ENCODE measurements around the gene JAK1.

The JAK1 gene

DNA sequence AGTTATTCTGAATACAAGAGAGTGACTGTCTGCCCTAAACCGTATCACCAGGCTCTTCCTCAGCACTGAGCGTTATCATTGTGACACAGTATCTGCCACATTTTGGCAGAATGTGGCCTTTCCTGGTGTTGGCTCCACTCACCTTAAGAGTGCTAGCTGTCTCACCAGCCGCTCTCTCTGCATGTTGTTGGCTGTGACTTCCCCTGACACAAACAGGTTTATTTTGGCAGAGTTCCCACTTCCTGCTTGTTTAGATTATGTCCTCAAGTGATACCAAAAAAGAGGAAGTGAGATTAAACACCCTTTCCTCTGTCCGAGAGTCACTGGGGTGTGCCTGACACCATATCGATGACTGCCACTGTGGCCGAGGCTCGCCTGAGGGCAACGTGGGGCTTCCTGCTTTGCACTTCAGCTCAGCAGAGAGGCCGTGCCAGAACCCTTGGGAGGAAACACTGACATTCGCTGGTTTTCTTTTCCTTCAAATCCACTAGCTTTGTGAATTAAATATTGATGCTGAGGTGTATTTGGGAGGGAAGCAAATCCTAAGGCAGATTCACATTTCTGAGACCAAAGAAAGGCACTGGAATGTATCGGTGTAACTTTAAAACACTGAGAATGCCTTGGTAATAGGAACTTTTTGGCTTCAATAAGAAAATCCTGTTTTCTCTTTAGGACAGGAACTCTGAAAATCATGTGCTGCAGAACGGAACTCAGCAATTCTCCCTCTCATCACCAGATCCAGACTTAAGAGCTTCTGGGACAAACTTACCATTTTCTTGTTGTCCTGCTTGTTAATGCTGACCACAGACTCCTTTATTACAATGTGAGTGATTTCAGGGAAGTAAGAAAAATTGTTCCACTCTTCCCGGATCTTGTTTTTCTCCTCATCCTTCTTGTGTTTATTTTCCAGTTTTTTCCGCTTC lies 102.1 kb downstream of the JAK1 start (continued):
- no peak for TF ChIP-seq ZNF488 (tag by site-specific recombination; IDR thresholded peaks at IDR 0.05)
- TF ChIP-seq ZNF624 (tag by site-specific recombination; IDR thresholded peaks at IDR 0.05), result no peak
- no peak for TF ChIP-seq ZNF398 (tag by site-specific recombination; IDR thresholded peaks at IDR 0.05)
- no peak for TF ChIP-seq ZNF791 (tag by site-specific recombination; IDR thresholded peaks at IDR 0.05)
- TF ChIP-seq MEIS1 (CRISPR knock-in tag; IDR thresholded peaks at IDR 0.05; ENCODE audit: borderline replicate concordance), result no peak
- peak; percentile 93 for TF ChIP-seq TRIM28 (IDR thresholded peaks at IDR 0.05; ENCODE audit: borderline replicate concordance, low read length)
- peak; percentile 76; the same call in 1 of the 2 replicates for TF ChIP-seq ZNF610 (tag by site-specific recombination; IDR thresholded peaks at IDR 0.05; ENCODE audit: borderline replicate concordance)
- TF ChIP-seq ZNF354C (tag by site-specific recombination; IDR thresholded peaks at IDR 0.05; ENCODE audit: borderline replicate concordance, low read depth), result no peak
- TF ChIP-seq ZBTB17 (tag by site-specific recombination; IDR thresholded peaks at IDR 0.05), result 0 out of 2 replicates have a peak, but pooled peaks have one; percentile 44
- no peak for TF ChIP-seq HOXC10 (CRISPR knock-in tag; IDR thresholded peaks at IDR 0.05)
- TF ChIP-seq ZBTB44 (tag by site-specific recombination; IDR thresholded peaks at IDR 0.05), result 0 out of 2 replicates have a peak, but pooled peaks have one; percentile 22
- TF ChIP-seq ZNF16 (tag by site-specific recombination; IDR thresholded peaks at IDR 0.05; ENCODE audit: low read depth), result no peak
- TF ChIP-seq ZNF239 (tag by site-specific recombination; IDR thresholded peaks at IDR 0.05), result no peak
- TF ChIP-seq ZNF600 (tag by site-specific recombination; IDR thresholded peaks at IDR 0.05), result peak; percentile 24; the same call in 1 of the 2 replicates

DNA sequence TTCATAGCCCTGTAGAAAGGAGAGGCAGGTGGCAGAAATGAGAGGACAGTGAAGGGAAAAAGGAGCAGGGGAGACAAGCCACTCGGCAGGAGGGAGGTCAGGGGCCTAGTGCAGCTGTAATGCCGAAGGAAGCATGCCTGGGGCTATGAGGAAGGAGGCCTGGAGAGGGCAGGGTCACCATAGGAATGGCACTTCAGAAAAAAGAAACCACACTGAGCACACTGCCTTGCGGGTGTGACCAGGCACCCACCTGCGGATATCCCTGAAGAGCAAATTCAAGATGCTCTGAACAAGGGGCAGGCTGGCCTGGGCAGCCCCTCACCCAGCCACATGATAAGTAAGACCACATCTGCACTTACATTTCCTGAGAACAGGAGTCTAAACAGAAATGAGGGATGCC lies 104.7 kb downstream of the JAK1 start:
- H3K36me3 ChIP-seq (ENCODE audit: control insufficient read depth in 2 of 2, insufficient read depth in 1 of 2, low read length in 2 of 2), result peaks cover 4 to 52% of the 10 kb centered on the region in 2 experiments; a peak in 1 of 3 replicates
- H3K27ac ChIP-seq (ENCODE audit: extremely low read depth, low read depth, low read length), result no peak overlapping the region
- CTCF ChIA-PET, result interaction anchor here (0.9 kb wide), 1 partner anchor 159 kb away, joined by 3 read pairs; no protein-coding TSS in a partner anchor
- H3K4me1 ChIP-seq (ENCODE audit: control insufficient read depth, insufficient read depth, low read length), result no peaks in the 10 kb centered on the region
- H3K4me3 ChIP-seq (ENCODE audit: low read depth, low read length), result no peak overlapping the region
- POLR2A ChIA-PET, result no interaction called here
- H3K9me3 ChIP-seq (ENCODE audit: control insufficient read depth, insufficient read depth, low read depth, low read length), result no peaks in the 10 kb centered on the region
- TF ChIP-seq YY2 (tag by site-specific recombination; IDR thresholded peaks at IDR 0.05) (no peak), ZNF140 (tag by site-specific recombination; IDR thresholded peaks at IDR 0.05) (no peak), SCRT2 (tag by site-specific recombination; IDR thresholded peaks at IDR 0.05) (peak; percentile 86), ZNF239 (tag by site-specific recombination; IDR thresholded peaks at IDR 0.05) (no peak), YY1 (tag by site-specific recombination; IDR thresholded peaks at IDR 0.05) (no peak), ZNF404 (tag by site-specific recombination; IDR thresholded peaks at IDR 0.05) (no peak), SP7 (tag by site-specific recombination; IDR thresholded peaks at IDR 0.05) (no peak), ZNF23 (tag by site-specific recombination; IDR thresholded peaks at IDR 0.05; ENCODE audit: borderline replicate concordance) (no peak), ZFP41 (tag by site-specific recombination; IDR thresholded peaks at IDR 0.05; ENCODE audit: borderline replicate concordance) (no peak), ZIC2 (tag by site-specific recombination; IDR thresholded peaks at IDR 0.05) (peak; percentile 84), ZNF623 (tag by site-specific recombination; IDR thresholded peaks at IDR 0.05) (no peak), FEZF1 (tag by site-specific recombination; IDR thresholded peaks at IDR 0.05) (no peak)
- TF ChIP-seq, protein P1, sequence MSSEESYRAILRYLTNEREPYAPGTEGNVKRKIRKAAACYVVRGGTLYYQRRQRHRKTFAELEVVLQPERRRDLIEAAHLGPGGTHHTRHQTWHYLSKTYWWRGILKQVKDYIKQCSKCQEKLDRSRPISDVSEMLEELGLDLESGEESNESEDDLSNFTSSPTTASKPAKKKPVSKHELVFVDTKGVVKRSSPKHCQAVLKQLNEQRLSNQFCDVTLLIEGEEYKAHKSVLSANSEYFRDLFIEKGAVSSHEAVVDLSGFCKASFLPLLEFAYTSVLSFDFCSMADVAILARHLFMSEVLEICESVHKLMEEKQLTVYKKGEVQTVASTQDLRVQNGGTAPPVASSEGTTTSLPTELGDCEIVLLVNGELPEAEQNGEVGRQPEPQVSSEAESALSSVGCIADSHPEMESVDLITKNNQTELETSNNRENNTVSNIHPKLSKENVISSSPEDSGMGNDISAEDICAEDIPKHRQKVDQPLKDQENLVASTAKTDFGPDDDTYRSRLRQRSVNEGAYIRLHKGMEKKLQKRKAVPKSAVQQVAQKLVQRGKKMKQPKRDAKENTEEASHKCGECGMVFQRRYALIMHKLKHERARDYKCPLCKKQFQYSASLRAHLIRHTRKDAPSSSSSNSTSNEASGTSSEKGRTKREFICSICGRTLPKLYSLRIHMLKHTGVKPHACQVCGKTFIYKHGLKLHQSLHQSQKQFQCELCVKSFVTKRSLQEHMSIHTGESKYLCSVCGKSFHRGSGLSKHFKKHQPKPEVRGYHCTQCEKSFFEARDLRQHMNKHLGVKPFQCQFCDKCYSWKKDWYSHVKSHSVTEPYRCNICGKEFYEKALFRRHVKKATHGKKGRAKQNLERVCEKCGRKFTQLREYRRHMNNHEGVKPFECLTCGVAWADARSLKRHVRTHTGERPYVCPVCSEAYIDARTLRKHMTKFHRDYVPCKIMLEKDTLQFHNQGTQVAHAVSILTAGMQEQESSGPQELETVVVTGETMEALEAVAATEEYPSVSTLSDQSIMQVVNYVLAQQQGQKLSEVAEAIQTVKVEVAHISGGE (tag by site-specific recombination; conservative IDR thresholded peaks at IDR 0.05; ENCODE audit: low read depth), result no peak
- TF ChIP-seq, protein P2, sequence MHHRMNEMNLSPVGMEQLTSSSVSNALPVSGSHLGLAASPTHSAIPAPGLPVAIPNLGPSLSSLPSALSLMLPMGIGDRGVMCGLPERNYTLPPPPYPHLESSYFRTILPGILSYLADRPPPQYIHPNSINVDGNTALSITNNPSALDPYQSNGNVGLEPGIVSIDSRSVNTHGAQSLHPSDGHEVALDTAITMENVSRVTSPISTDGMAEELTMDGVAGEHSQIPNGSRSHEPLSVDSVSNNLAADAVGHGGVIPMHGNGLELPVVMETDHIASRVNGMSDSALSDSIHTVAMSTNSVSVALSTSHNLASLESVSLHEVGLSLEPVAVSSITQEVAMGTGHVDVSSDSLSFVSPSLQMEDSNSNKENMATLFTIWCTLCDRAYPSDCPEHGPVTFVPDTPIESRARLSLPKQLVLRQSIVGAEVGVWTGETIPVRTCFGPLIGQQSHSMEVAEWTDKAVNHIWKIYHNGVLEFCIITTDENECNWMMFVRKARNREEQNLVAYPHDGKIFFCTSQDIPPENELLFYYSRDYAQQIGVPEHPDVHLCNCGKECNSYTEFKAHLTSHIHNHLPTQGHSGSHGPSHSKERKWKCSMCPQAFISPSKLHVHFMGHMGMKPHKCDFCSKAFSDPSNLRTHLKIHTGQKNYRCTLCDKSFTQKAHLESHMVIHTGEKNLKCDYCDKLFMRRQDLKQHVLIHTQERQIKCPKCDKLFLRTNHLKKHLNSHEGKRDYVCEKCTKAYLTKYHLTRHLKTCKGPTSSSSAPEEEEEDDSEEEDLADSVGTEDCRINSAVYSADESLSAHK (tag by site-specific recombination; IDR thresholded peaks at IDR 0.05), result no peak

Measured in HEK293 (cell line).